Smooth muscle cell (in vitro differentiated cells): ENCODE results near the gene MROH7. TPM values are rescaled to one million over a fixed set of nuclear protein-coding genes. Genes with fewer than 3 reads are reported as not detected.

ENCODE experiments used
- DNase-seq: peaks from one replicate; lab custom pipeline; 2025; ENCODE audit not compliant: unreplicated experiment; lab: John Stamatoyannopoulos, UW
- H2AFZ ChIP-seq: fragments of 200-600 bp; sonication (generic); 2 replicates; pipeline ENCODE4 v1.6.0; 2016; ENCODE audit warnings: antibody characterized with exemption, low read depth, mild to moderate bottlenecking
- H3F3A ChIP-seq: fragments of 200-600 bp; sonication (generic); 2 replicates; pipeline ENCODE4 v1.6.0; 2017; ENCODE audit warnings: antibody characterized with exemption, low read depth
- H3K27ac ChIP-seq: fragments of 200-600 bp; sonication (generic); 2 replicates; pipeline ENCODE4 v1.5.1; 2016; ENCODE audit warnings: low read depth, mild to moderate bottlenecking
- H3K27me3 ChIP-seq: fragments of 200-600 bp; sonication (generic); 2 replicates; pipeline ENCODE4 v1.6.1; 2016; ENCODE audit warnings: low read depth, mild to moderate bottlenecking
- H3K36me3 ChIP-seq: fragments of 200-600 bp; sonication (generic); 2 replicates; pipeline ENCODE4 v1.5.1; 2016; ENCODE audit warnings: low read depth
- H3K4me1 ChIP-seq: fragments of 200-600 bp; sonication (generic); 2 replicates; pipeline ENCODE4 v1.5.1; 2016; ENCODE audit warnings: low read depth
- H3K4me2 ChIP-seq: fragments of 200-600 bp; sonication (generic); 2 replicates; pipeline ENCODE4 v1.6.0; 2016; ENCODE audit warnings: mild to moderate bottlenecking
- H3K4me3 ChIP-seq: fragments of 200-600 bp; sonication (generic); 2 replicates; pipeline ENCODE4 v1.5.1; 2016; ENCODE audit warnings: mild to moderate bottlenecking
- H3K79me2 ChIP-seq: fragments of 200-600 bp; sonication (generic); 2 replicates; pipeline ENCODE4 v1.6.0; 2016; ENCODE audit warnings: low read depth, mild to moderate bottlenecking
- H3K9ac ChIP-seq: fragments of 200-600 bp; sonication (generic); 2 replicates; pipeline ENCODE4 v1.6.0; 2016; ENCODE audit warnings: low read depth
- H3K9me3 ChIP-seq: fragments of 200-600 bp; sonication (generic); replicated peaks from 2 replicates; pipeline ENCODE4 v1.5.1; 2016; ENCODE audit warnings: low read depth
- H4K20me1 ChIP-seq: fragments of 200-600 bp; sonication (generic); 2 replicates; pipeline ENCODE4 v1.6.0; 2016; ENCODE audit warnings: low read depth
- WGBS: methylation state at CpG from one replicate; pipeline ENCODE4 v1.1.7; 2016; ENCODE audit warnings: low lambda C conversion rate; 5-methylcytosine and 5-hydroxymethylcytosine counted together
- polyA plus RNA-seq: library from polyadenylated mRNA; unstranded; fragments of >200 nt; fragmentation: Nextera tagmentation; extraction: Ambion mirVana; gene quantifications from 2 replicates; pipeline ENCODE4 v1.2.1, GENCODE V29; 2016
- total RNA-seq: library from RNA; depleted of rRNA; stranded (reverse); fragments of >200 nt; gene quantifications from 2 replicates; pipeline ENCODE4 v1.2.3, GENCODE V29; 2014
- TF ChIP-seq, protein P1 (sequence below): fragments of 200-600 bp; sonication (generic); IDR thresholded peaks from 2 replicates; pipeline ENCODE4 v1.5.1; 2017; ENCODE audit warnings: borderline replicate concordance, mild to moderate bottlenecking, antibody characterized with exemption; ENCODE audit not compliant: insufficient read depth, poor library complexity, severe bottlenecking

The MROH7 gene
- total and polyA plus RNA-seq, 2 experiments from 2014 or later: 0.33 to 0.58 TPM

DNA sequence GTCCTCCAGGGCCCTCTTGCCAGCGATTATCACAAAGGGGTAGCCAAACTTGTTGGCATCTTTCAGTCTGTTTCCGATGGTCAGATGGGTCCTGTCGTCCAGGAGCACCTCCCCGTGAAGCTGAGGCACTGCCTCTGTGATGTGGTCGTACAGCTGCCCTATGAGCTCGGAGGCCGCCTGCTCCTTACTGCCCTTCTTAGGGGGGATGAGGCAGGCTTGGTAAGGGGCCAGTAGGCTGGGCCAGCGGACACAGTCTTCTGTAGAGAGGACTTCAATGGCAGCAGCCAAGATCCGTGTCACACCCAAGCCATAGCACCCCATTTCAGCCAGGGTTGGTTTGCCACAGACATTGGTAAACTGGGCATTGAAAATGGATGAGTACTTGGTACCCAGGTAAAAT lies 116.2 kb downstream of the MROH7 start:
- H3K79me2 ChIP-seq: peaks cover 7% of the 10 kb centered on the region
- TF ChIP-seq, protein P1, sequence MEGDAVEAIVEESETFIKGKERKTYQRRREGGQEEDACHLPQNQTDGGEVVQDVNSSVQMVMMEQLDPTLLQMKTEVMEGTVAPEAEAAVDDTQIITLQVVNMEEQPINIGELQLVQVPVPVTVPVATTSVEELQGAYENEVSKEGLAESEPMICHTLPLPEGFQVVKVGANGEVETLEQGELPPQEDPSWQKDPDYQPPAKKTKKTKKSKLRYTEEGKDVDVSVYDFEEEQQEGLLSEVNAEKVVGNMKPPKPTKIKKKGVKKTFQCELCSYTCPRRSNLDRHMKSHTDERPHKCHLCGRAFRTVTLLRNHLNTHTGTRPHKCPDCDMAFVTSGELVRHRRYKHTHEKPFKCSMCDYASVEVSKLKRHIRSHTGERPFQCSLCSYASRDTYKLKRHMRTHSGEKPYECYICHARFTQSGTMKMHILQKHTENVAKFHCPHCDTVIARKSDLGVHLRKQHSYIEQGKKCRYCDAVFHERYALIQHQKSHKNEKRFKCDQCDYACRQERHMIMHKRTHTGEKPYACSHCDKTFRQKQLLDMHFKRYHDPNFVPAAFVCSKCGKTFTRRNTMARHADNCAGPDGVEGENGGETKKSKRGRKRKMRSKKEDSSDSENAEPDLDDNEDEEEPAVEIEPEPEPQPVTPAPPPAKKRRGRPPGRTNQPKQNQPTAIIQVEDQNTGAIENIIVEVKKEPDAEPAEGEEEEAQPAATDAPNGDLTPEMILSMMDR: no peak
- H3K9ac ChIP-seq: no peak overlapping the region
- H3K4me1 ChIP-seq: no peaks in the 10 kb centered on the region
- H4K20me1 ChIP-seq: no peaks in the 10 kb centered on the region
- no peak overlapping the region for H3K27ac ChIP-seq
- H3K4me2 ChIP-seq: no peak overlapping the region
- no peaks in the 10 kb centered on the region for H3K9me3 ChIP-seq
- WGBS: 94% methylated on average over 9 of the region's 9 CpGs
- H3K4me3 ChIP-seq: no peak overlapping the region
- DNase-seq: no peak
- no peaks in the 10 kb centered on the region for H3F3A ChIP-seq
- no peak overlapping the region for H2AFZ ChIP-seq
- no peaks in the 10 kb centered on the region for H3K27me3 ChIP-seq
- peaks cover 5% of the 10 kb centered on the region for H3K36me3 ChIP-seq

DNA sequence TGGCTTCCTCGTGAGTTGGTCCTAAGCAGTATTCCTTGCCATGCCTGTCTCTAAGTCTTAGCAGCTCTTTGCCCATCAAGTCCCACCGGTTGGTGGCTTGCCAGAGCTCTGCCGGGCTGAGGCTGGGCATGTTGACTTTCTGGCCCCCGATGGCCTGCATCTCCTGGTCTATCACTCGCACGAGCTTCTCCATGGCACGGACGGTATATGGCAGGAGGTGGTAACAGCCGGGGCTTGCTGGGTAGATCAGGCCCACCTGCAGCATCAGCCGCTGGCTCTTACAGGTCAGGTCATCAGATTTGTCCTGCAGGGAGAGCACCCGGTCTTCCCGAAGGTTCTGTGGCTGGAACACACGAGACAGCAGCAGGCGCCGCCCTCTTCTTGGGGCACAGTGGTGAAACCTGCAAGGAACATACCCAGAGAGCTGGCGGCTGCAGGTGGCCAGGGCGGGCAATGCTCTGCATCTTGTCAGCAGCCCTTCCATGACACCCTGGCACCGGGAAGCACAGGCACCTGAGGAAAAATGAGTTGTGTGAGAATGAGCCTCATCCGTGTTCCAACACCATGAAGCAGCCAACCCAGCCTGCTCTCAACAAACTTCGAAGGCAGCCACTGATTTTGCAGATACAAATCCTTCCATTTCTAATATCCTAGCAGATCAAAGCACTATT lies 117.2 kb downstream of the MROH7 start:
- TF ChIP-seq, protein P1: no peak
- Histone ChIP-seq H3K4me3 (no peak overlapping the region), H2AFZ (no peak overlapping the region), H3K27ac (no peak overlapping the region), H3F3A (no peaks in the 10 kb centered on the region), H3K79me2 (peaks cover 17% of the 10 kb centered on the region), H3K4me1 (peaks cover 7% of the 10 kb centered on the region), H4K20me1 (no peaks in the 10 kb centered on the region), H3K27me3 (no peaks in the 10 kb centered on the region), H3K4me2 (no peak overlapping the region), H3K9ac (no peak overlapping the region), H3K36me3 (peaks cover 5% of the 10 kb centered on the region), H3K9me3 (no peaks in the 10 kb centered on the region)
- no peak for DNase-seq
- WGBS: 98% methylated on average over 20 of the region's 20 CpGs

Other genes with a start within 250 kb of the MROH7 start
- 30.1 and 42.3 TPM in 2 replicates for gene SSBP3, start 235.4 kb upstream of the MROH7 start, total RNA-seq
- gene SSBP3, start 235.4 kb upstream of the MROH7 start, polyA plus RNA-seq: 23.6 and 26.5 TPM in 2 replicates
- gene ACOT11, start 93.6 kb upstream of the MROH7 start, total RNA-seq: 4.8 TPM in 2 replicates
- 1.6 and 8.8 TPM in 2 replicates for gene ACOT11, start 93.6 kb upstream of the MROH7 start, polyA plus RNA-seq
- gene FAM151A, start 18.3 kb upstream of the MROH7 start, total RNA-seq: not detected in 2 replicates
- gene FAM151A, start 18.3 kb upstream of the MROH7 start, polyA plus RNA-seq: not detected in 2 replicates
- gene TTC4, start 74.1 kb downstream of the MROH7 start, total RNA-seq: 12.6 and 14.7 TPM in 2 replicates
- gene TTC4, start 74.1 kb downstream of the MROH7 start, polyA plus RNA-seq: 27.3 and 27.4 TPM in 2 replicates
- gene PARS2, start 122.7 kb downstream of the MROH7 start, total RNA-seq: 1.7 and 4.1 TPM in 2 replicates
- gene PARS2, start 122.7 kb downstream of the MROH7 start, polyA plus RNA-seq: 4.5 and 5.7 TPM in 2 replicates
- gene TTC22, start 159.5 kb downstream of the MROH7 start, total RNA-seq: 1.3 TPM in 2 replicates
- 0.50 and 2.5 TPM in 2 replicates for gene TTC22, start 159.5 kb downstream of the MROH7 start, polyA plus RNA-seq
- gene DHCR24, start 245.4 kb downstream of the MROH7 start, total RNA-seq: 47.2 and 54.7 TPM in 2 replicates
- gene DHCR24, start 245.4 kb downstream of the MROH7 start, polyA plus RNA-seq: 53.5 and 64.2 TPM in 2 replicates